Muscle layer of duodenum (tissue), 2 donors: ENCODE data around the gene BEND5.

Source experiments
- H3K27ac ChIP-seq: one replicate; pipeline ENCODE4 v1.7.0; 2013; ENCODE audit warnings: mild to moderate bottlenecking, low read length
- H3K27me3 ChIP-seq: one replicate; pipeline ENCODE4 v1.7.0; 2013; ENCODE audit warnings: low read depth, mild to moderate bottlenecking, control low read depth, low read length
- H3K36me3 ChIP-seq, 2 donors: one replicate each; pipeline ENCODE4 v1.7.0; 2013; ENCODE audit warnings: low read length in 2 of 2, control low read depth in 1 of 2, mild to moderate bottlenecking in 1 of 2; ENCODE audit not compliant: insufficient read depth in 2 of 2, control insufficient read depth in 1 of 2
- H3K4me1 ChIP-seq, 2 donors: one replicate each; pipeline ENCODE4 v1.7.0; 2013; ENCODE audit warnings: low read length in 2 of 2, mild to moderate bottlenecking in 2 of 2, control low read depth in 1 of 2, moderate library complexity in 1 of 2; ENCODE audit not compliant: insufficient read depth in 2 of 2, control insufficient read depth in 1 of 2
- H3K4me3 ChIP-seq, 2 donors: one replicate each; pipeline ENCODE4 v1.7.0; 2013; ENCODE audit warnings: low read length in 2 of 2, low read depth in 1 of 2, mild to moderate bottlenecking in 1 of 2
- H3K9me3 ChIP-seq, 2 donors: one replicate each; pipeline ENCODE4 v1.7.0; 2013; ENCODE audit warnings: low read length in 2 of 2, control low read depth in 1 of 2, mild to moderate bottlenecking in 1 of 2; ENCODE audit not compliant: control insufficient read depth in 1 of 2
- donor health status: healthy.

Gene BEND5

GRCh38 chr1:48741380-48741779 is 35.3 kb downstream of the BEND5 start:
- H3K27me3 ChIP-seq = no peaks in the 10 kb centered on the region
- H3K4me3 ChIP-seq = no peak overlapping the region
- H3K9me3 ChIP-seq = no peaks in the 10 kb centered on the region
- H3K36me3 ChIP-seq = peaks cover 8 to 24% of the 10 kb centered on the region in 2 donors
- H3K4me1 ChIP-seq = no peaks in the 10 kb centered on the region
- H3K27ac ChIP-seq = no peak overlapping the region

GRCh38 chr1:48740621-48741020 is 36.1 kb downstream of the BEND5 start:
- peaks cover 11 to 27% of the 10 kb centered on the region in 2 donors for H3K36me3 ChIP-seq
- H3K4me3 ChIP-seq = no peak overlapping the region
- H3K9me3 ChIP-seq = no peaks in the 10 kb centered on the region

GRCh38 chr1:48739091-48739490 is 37.6 kb downstream of the BEND5 start:
- Histone ChIP-seq H3K36me3 (peaks cover 8 to 33% of the 10 kb centered on the region in 2 donors), H3K27ac (no peak overlapping the region), H3K4me1 (no peaks in the 10 kb centered on the region), H3K9me3 (no peaks in the 10 kb centered on the region), H3K4me3 (no peak overlapping the region), H3K27me3 (no peaks in the 10 kb centered on the region)

More at GRCh38 chr1:48740621-48741020, 36.1 kb downstream of the BEND5 start:
- Histone ChIP-seq H3K4me1 (no peaks in the 10 kb centered on the region), H3K27ac (no peak overlapping the region), H3K27me3 (no peaks in the 10 kb centered on the region)

- Histone ChIP-seq H3K4me3 (no peak overlapping the region), H3K36me3 (peaks cover 12 to 40% of the 10 kb centered on the region in 2 donors), H3K9me3 (no peaks in the 10 kb centered on the region), H3K27ac (no peak overlapping the region), H3K4me1 (no peaks in the 10 kb centered on the region), H3K27me3 (no peaks in the 10 kb centered on the region)
Observed at GRCh38 chr1:48738356-48738755, 38.3 kb downstream of the BEND5 start.

- no peak overlapping the region for H3K27ac ChIP-seq
- H3K27me3 ChIP-seq = no peaks in the 10 kb centered on the region
- no peak overlapping the region for H3K4me3 ChIP-seq
- H3K36me3 ChIP-seq = peaks cover 13 to 38% of the 10 kb centered on the region in 2 donors
- H3K4me1 ChIP-seq = no peaks in the 10 kb centered on the region
- H3K9me3 ChIP-seq = no peaks in the 10 kb centered on the region
Observed at GRCh38 chr1:48735796-48736195, 40.9 kb downstream of the BEND5 start.

GRCh38 chr1:48730164-48730910 is 46.4 kb downstream of the BEND5 start:
- Histone ChIP-seq H3K4me3 (no peak overlapping the region), H3K36me3 (peaks cover 11 to 28% of the 10 kb centered on the region in 2 donors), H3K4me1 (no peaks in the 10 kb centered on the region), H3K27me3 (no peaks in the 10 kb centered on the region), H3K27ac (no peak overlapping the region), H3K9me3 (no peaks in the 10 kb centered on the region)

GRCh38 chr1:48728584-48728983 is 48.1 kb downstream of the BEND5 start:
- Histone ChIP-seq H3K4me3 (no peak overlapping the region), H3K9me3 (no peaks in the 10 kb centered on the region), H3K27ac (no peak overlapping the region), H3K4me1 (no peaks in the 10 kb centered on the region), H3K27me3 (no peaks in the 10 kb centered on the region), H3K36me3 (peaks cover 9 to 13% of the 10 kb centered on the region in 2 donors)

- H3K36me3 ChIP-seq = peaks cover 2 to 5% of the 10 kb centered on the region in 2 donors
- no peak overlapping the region for H3K4me3 ChIP-seq
- H3K4me1 ChIP-seq = no peaks in the 10 kb centered on the region
- no peak overlapping the region for H3K27ac ChIP-seq
- no peaks in the 10 kb centered on the region for H3K27me3 ChIP-seq
- H3K9me3 ChIP-seq = no peaks in the 10 kb centered on the region
Observed at GRCh38 chr1:48726557-48727215, 50.0 kb downstream of the BEND5 start.

- H3K4me1 ChIP-seq = no peaks in the 10 kb centered on the region
- peaks cover 2 to 5% of the 10 kb centered on the region in 2 donors for H3K36me3 ChIP-seq
- H3K9me3 ChIP-seq = no peaks in the 10 kb centered on the region
- H3K27me3 ChIP-seq = no peaks in the 10 kb centered on the region
- no peak overlapping the region for H3K27ac ChIP-seq
- no peak overlapping the region for H3K4me3 ChIP-seq
Observed at GRCh38 chr1:48726139-48726538, 50.6 kb downstream of the BEND5 start.

GRCh38 chr1:48725341-48726046 is 51.2 kb downstream of the BEND5 start:
- Histone ChIP-seq H3K27me3 (no peaks in the 10 kb centered on the region), H3K27ac (no peak overlapping the region)

GRCh38 chr1:48720929-48721328 is 55.8 kb downstream of the BEND5 start:
- no peaks in the 10 kb centered on the region for H3K9me3 ChIP-seq
- no peak overlapping the region for H3K4me3 ChIP-seq
- no peaks in the 10 kb centered on the region for H3K4me1 ChIP-seq
- H3K36me3 ChIP-seq = no peaks in the 10 kb centered on the region
- no peaks in the 10 kb centered on the region for H3K27me3 ChIP-seq
- no peak overlapping the region for H3K27ac ChIP-seq

More at GRCh38 chr1:48725341-48726046, 51.2 kb downstream of the BEND5 start:
- no peaks in the 10 kb centered on the region for H3K4me1 ChIP-seq
- no peak overlapping the region for H3K4me3 ChIP-seq
- peaks cover 2 to 5% of the 10 kb centered on the region in 2 donors for H3K36me3 ChIP-seq
- no peaks in the 10 kb centered on the region for H3K9me3 ChIP-seq
